ENCODE measurements around the gene AMELX. TPM values are rescaled to one million over a fixed set of nuclear protein-coding genes. Genes with fewer than 3 reads are reported as not detected.
A peak's percentile ranks its signal among the peaks of the same experiment; 100 is the strongest.

AMELX gene
- total and polyA plus RNA-seq, 10 donors = not detected

- WGBS, 5 donors = 71 to 87% (median 84%) methylated on average over 3 of the region's 3 CpGs
- no peak for DNase-seq
- Histone ChIP-seq H3K27me3 (replicated peaks in 1 of 7) (no peaks in the 10 kb centered on the region), H3K36me3 (no peaks in the 10 kb centered on the region), H3K4me1 (no peaks in the 10 kb centered on the region), H3K27ac (no peak overlapping the region), H3K4me3 (no peak overlapping the region), H3K9me3 (no peaks in the 10 kb centered on the region)
- TF ChIP-seq POLR2A (IDR thresholded peaks at IDR 0.05) (no peak), POLR2AphosphoS5 (IDR thresholded peaks at IDR 0.05) (no peak), CTCF (IDR thresholded peaks at IDR 0.05 in 8 of 11, conservative IDR thresholded peaks at IDR 0.05 in 3 of 11) (no peak)
- intact Hi-C loops (cut with DNase I; ENCODE audit: low total_unique reads) = no loop called here
These were observed 23.2 kb upstream of the AMELX start for GRCh38 chrX:11269996-11270395.

- no peaks in the 10 kb centered on the region for H3K36me3 ChIP-seq
- H3K4me3 ChIP-seq = no peak overlapping the region
- no peak for TF ChIP-seq POLR2A (IDR thresholded peaks at IDR 0.05)
- no peak for TF ChIP-seq POLR2AphosphoS5 (IDR thresholded peaks at IDR 0.05)
- TF ChIP-seq CTCF (IDR thresholded peaks at IDR 0.05 in 8 of 11, conservative IDR thresholded peaks at IDR 0.05 in 3 of 11) = no peak
- intact Hi-C loops (cut with DNase I; ENCODE audit: low total_unique reads) = no loop called here
- H3K4me1 ChIP-seq = no peaks in the 10 kb centered on the region
- H3K27ac ChIP-seq = no peak overlapping the region
- WGBS, 5 donors = 74 to 100% (median 89%) methylated on average over 2 of the region's 2 CpGs
- H3K9me3 ChIP-seq = no peaks in the 10 kb centered on the region
- no peak for DNase-seq
- no peaks in the 10 kb centered on the region for H3K27me3 ChIP-seq (replicated peaks in 1 of 7)
These were observed 20.9 kb upstream of the AMELX start for GRCh38 chrX:11272290-11272689.

- no peak for DNase-seq
- Histone ChIP-seq H3K36me3 (no peaks in the 10 kb centered on the region), H3K9me3 (no peaks in the 10 kb centered on the region), H3K27me3 (replicated peaks in 1 of 7) (no peaks in the 10 kb centered on the region), H3K27ac (peak overlapping the region in 1 of 8 donors; percentile 7), H3K4me1 (no peaks in the 10 kb centered on the region), H3K4me3 (no peak overlapping the region)
- no peak for TF ChIP-seq POLR2A (IDR thresholded peaks at IDR 0.05)
- no peak for TF ChIP-seq CTCF (IDR thresholded peaks at IDR 0.05 in 8 of 11, conservative IDR thresholded peaks at IDR 0.05 in 3 of 11)
- no peak for TF ChIP-seq POLR2AphosphoS5 (IDR thresholded peaks at IDR 0.05)
- 64 to 93% (median 89%) methylated on average over 5 of the region's 5 CpGs for WGBS, 5 donors
- intact Hi-C loops (cut with DNase I; ENCODE audit: low total_unique reads) = no loop called here
These were observed 20.4 kb upstream of the AMELX start for GRCh38 chrX:11272863-11273262.

GRCh38 chrX:11273544-11273943, 19.7 kb upstream of the AMELX start:
- H3K9me3 ChIP-seq = no peaks in the 10 kb centered on the region
- no peaks in the 10 kb centered on the region for H3K4me1 ChIP-seq
- TF ChIP-seq POLR2AphosphoS5 (IDR thresholded peaks at IDR 0.05) = no peak
- TF ChIP-seq CTCF (IDR thresholded peaks at IDR 0.05 in 8 of 11, conservative IDR thresholded peaks at IDR 0.05 in 3 of 11) = no peak
- no peak for TF ChIP-seq POLR2A (IDR thresholded peaks at IDR 0.05)
- no peaks in the 10 kb centered on the region for H3K36me3 ChIP-seq
- no peak overlapping the region for H3K4me3 ChIP-seq
- no peaks in the 10 kb centered on the region for H3K27me3 ChIP-seq (replicated peaks in 1 of 7)
- intact Hi-C loops (cut with DNase I; ENCODE audit: low total_unique reads) = no loop called here
- no peak overlapping the region for H3K27ac ChIP-seq
- DNase-seq = no peak
- WGBS, 5 donors = 47 to 96% (median 71%) methylated on average over 1 of the region's 1 CpG

All from spleen (tissue), 11 donors.